Colon (tissue), 2 donors: ENCODE data around the gene CABP7.
"Not testable (repeated sequence)": the region's sequence is repeated elsewhere in the genome, so short reads cannot be mapped to it uniquely, and the experiment has no call there.

Experiments
- FAIRE-seq: peaks from 2 replicates; lab custom pipeline; 2012; peaks lifted over from hg19 to GRCh38; lab: Jason Lieb, UNC
- donor health status: control.
- donor health status: control.

The CABP7 gene

GRCh38 chr22:29748248-29748893 lies 28.6 kb downstream of the CABP7 start:
- FAIRE-seq: no peak

DNA sequence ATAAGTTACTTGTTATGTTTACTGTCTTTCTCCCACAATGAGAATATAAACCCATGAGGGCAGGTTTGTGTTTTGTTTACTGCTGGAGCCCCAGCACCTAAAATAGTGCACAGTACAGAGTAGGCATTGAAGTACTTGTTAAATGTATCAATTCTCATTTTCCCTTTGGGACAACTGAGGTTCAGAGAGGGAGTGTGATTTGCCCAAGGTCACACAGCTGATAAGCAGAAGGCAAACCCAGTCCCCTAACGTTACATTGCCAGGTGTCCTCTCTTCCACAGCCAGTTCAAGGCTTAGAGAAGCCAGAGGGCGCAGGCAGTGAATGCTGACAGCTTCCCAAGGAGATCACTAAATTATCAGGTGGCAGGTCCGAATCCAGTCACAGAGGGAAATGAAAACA lies 30.2 kb downstream of the CABP7 start:
- no peak for FAIRE-seq

DNA sequence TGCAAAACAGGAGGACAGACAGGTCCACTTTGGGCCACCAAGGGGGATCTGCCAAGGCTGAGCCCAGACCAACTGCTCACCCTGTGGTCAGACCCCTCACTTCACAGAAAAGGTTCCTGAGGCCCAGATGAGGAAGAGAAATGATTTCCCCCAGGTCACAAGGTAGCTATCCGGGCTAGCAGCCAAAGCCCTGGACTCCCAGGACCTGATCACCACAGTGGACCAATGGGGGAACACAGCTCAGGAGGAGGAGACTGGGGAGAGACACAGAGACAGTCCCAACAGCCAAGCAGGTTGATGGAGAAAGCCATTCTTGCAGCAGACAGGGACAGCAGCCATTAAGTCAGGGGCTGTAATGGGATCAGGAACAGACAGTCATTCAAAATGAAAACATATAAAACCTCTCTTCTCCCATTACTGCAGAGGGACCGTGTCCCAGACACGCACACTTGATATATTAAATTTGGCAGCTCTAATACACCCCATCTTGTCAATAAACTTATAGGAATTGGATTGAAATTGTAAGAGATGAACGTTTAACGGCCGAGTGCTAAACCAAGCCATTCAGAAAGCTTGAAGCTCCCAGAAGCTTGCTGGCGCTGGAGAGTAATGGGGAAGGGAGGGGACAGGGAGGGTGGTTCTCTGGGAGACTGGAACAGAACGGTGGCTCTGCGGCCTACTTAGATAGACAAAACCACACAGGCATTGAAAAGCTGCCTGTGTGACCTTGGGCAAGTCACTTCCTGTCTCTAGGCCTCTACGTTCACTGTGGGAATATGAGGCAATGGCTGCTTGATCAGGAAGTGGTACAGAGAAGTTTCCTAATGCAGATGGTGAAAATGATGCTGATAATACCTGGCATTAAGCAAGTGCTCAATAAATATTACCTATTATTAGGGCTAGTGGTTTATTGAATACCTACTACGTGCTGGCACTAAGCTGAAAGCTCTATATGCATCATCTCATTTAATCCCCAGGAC lies 31.0 kb downstream of the CABP7 start:
- no peak for FAIRE-seq

DNA sequence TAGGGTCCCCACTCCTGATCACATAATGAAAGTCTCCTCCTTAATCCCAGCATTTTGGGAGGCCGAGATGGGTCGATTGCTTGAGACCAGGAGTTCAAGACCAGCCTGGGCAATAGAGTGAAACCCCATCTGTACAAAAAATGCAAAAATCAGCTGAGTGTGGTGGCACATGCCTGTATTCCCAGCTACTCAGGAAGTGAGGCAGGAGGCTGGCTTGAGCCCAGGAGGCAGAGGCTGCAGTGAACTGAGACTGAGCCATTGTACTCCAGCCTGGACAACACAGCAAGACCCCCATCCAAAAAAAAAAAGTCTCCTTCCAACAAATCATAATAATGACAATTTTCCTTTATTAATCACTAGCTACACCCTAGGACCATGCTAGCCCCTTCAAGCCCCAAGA lies 31.9 kb downstream of the CABP7 start:
- no peak for FAIRE-seq

GRCh38 chr22:29753808-29754657 lies 34.2 kb downstream of the CABP7 start:
- no peak for FAIRE-seq

- FAIRE-seq: not testable (repeated sequence)
Observed at GRCh38 chr22:29754658-29755395, 35.0 kb downstream of the CABP7 start.

- FAIRE-seq: no peak
Observed at GRCh38 chr22:29755889-29756288, 36.1 kb downstream of the CABP7 start.

DNA sequence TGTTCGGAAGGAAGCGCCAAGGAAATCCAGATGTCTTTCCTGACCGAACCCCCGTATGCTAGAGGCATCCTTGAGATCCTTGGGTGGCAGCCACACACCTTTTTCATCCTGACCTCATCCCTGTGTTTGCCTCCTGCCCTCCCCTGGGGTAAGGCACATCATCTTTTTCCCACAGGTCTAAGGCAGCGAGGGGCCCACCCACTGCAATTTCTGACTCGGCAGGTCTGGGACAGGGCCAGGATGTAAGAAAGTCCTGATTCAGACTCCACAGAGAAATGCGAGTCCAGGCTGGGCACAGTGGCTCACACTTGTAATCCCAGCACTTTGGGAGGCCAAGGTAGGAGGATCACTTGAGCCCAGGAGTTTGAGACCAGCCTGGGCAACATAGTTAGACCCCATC lies 36.5 kb downstream of the CABP7 start:
- FAIRE-seq: no peak

GRCh38 chr22:29757096-29757495 lies 37.3 kb downstream of the CABP7 start:
- FAIRE-seq: no peak

GRCh38 chr22:29758068-29758622 lies 38.3 kb downstream of the CABP7 start:
- no peak for FAIRE-seq

DNA sequence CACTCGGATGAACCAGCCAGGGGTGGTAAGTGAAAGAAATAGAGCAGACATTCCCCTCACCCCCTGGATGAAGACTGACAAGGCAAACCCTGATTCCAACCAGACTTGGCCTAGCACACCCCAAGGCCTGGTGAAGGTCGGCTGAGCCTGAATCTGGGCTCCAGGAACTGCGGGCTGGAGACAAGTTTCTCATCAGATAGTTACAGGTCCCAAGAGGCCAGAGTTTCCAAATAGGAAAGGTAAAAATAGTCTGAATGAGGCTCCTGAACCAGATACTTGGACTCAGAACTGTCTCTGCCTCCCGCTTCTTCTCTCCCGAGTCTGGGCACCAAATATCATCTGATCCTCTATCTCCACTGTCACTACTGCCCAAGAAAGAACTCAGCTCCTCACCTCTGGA lies 39.2 kb downstream of the CABP7 start:
- no peak for FAIRE-seq

DNA sequence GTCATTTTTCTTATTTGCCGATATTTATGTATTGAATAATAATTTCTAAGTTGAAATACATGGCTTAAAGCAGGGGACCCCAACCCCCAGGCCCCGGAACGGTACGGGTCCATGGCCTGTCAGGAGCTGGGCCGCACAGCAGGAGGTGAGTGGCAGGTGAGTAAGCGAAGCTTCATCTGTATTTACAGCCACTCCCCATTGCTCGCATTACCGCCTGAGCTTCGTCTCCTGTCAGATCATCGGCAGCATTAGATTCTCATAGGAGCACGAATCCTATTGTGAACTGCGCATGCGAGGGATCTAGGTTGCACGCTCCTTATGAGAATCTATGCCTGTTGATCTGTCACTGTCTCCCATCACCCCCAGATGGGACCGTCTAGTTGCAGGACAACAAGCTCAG lies 42.5 kb downstream of the CABP7 start:
- FAIRE-seq: no peak

- FAIRE-seq: no peak
Observed at GRCh38 chr22:29765905-29766631, 46.3 kb downstream of the CABP7 start.

DNA sequence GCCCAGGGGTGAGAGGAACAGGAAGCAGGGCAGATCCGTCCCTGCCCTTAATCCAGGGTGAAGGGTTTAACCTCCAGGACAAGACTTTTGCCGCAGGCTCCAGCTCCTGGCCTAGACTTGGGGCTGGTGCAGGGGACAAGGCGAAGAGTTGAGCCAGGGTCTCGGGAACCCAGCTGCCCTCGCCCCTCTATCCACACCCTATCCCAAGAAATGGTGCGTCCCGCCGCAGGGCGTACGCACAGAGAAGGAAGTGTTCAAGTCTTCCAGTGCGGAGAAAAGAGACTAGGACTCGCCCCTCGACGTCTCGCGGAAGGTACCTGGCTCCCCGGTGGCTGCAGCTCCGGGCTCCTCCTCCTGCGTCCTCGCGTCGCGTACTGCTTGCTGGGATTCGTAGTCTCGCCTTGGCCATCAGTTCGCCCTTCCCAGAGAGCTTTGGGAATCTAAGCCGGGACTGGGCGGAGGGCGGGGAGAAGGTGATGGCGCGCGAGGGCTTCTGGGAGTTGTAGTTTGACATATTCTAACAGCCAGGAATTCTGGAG lies 46.9 kb downstream of the CABP7 start, which contains the start of gene ZMAT5:
TSS of gene ZMAT5 (minus strand) at position 376 of the 539 bp plus-strand sequence. CDS start 18,463 bp downstream, outside the sequence.
- FAIRE-seq: peak; percentile 24

- no peak for FAIRE-seq
Observed at GRCh38 chr22:29767171-29768051, 47.6 kb downstream of the CABP7 start, which contains the start of gene UQCR10. Gene UQCR10, plus strand, starts transcription at chr22:29767369. Its CDS starts 30 bp downstream, at chr22:29767399.

DNA sequence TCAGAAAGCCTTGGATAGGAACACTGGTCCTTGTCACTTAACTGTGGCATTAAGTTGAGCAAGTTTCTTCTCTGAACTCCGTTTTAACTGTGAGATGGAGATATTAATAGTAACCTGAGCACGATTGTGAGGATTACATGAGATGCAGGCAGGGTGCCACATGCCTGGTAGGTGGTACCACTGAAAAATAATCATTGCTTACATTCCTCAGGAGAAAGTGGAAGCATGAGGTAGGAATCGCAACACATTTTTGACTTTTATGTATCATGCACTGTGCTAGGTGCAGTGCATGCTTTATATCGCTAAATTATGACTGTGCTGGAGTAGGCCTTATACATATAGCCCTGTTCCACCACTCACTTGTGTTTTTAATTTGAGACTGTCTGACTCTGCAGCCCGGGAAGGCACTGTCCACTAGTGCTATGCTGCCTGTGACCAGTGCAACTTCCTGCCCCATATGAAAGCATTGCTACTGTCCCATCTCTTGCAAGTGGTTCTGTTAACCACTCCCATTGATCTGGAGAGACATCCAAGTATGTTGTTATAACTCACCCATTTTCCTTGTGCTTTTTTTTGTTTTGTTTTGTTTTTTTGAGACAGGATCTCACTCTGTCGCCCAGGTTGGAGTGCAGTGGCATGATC lies 48.4 kb downstream of the CABP7 start:
- no peak for FAIRE-seq

DNA sequence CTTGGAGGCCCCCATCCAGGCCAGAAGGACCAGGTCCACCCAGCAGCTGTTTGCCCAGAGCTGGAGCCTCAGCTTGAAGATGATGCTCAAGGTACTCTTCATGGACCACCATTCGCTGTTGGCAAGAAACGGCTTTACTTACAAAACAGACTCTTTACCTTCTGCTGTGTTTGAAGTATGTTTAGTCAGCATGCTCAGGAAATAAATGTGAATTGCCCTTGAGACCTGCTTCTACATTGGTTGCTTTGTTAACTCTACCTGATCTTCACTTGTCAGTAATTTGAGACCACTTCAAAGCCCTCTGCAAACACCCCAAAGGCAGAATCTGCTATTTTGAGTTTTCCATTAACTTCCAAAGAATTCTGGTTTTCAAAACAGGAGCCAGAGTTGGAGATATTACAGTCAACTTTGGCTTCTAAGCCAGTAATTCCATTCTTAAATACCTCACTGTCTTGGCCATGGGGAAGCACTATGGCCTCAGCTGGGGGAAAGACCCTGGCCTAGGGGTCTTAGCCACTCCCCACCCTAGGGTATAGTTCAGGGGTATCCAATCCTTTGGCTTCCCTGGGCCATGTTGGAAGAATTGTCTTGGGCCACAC lies 50.0 kb downstream of the CABP7 start:
- FAIRE-seq: no peak

DNA sequence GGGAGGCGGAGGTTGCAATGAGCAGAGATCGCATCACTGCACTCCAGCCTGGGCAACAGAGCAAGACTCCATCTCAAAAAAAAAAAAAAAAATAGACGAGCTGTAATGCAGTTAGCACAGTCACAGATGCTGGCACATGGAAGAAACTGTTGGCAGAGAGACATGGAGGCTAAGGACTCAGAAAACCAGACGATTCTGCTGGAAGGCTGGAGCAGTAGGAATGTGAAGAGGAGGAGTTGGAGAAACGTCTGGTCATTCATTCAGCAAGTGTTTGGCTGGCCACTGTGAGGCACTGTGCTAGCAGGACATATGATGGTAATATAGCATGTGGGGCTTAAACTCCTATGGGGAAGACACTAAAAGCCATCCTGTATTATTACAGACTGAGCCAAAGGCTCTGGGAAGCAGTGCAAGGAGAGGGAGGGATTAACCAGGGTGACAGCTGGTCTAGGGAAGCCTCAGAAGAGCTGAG lies 52.4 kb downstream of the CABP7 start:
- FAIRE-seq: no peak
